Dermis microvascular lymphatic vessel endothelial cell (primary cell): Measurements from ENCODE around the gene GSTA4. TPM values are rescaled to one million over a fixed set of nuclear protein-coding genes. Genes with fewer than 3 reads are reported as not detected.

Experiments
- DNase-seq, 2 donors: peaks; one replicate each; pipeline versions ENCODE4 v3.0.0 to v3.0.0-alpha.2; 2010; ENCODE audit warnings: low read depth in 2 of 2
- total RNA-seq: library from RNA; depleted of rRNA; stranded (reverse); fragments of >200 nt; gene quantifications from 2 replicates; pipeline ENCODE4 v1.2.1, GENCODE V29; 2014

GSTA4 gene
- 14.7 and 15.7 TPM in 2 replicates for total RNA-seq

DNA sequence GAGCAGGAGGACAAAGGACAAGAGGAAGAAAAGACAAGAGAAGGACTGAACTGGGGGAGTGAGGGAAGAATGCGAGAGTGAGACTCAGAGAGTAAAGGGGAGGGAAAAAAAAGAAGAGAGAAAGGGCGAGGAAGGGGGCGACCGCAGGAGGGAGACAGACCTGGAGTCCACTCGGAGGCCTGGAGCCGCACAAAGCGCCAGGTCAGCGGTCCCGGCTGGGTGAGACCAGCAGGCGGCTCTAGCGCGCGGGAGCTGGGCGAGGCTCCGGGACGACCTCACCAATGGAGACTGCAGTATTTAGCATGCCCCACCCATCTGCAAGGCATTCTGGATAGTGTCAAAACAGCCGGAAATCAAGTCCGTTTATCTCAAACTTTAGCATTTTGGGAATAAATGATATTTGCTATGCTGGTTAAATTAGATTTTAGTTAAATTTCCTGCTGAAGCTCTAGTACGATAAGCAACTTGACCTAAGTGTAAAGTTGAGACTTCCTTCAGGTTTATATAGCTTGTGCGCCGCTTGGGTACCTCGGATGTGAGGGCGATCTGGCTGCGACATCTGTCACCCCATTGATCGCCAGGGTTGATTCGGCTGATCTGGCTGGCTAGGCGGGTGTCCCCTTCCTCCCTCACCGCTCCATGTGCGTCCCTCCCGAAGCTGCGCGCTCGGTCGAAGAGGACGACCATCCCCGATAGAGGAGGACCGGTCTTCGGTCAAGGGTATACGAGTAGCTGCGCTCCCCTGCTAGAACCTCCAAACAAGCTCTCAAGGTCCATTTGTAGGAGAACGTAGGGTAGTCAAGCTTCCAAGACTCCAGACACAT lies at the start of gene GSTA4:
Gene GSTA4 (minus strand): TSS at position 196 of the 824 bp plus-strand sequence. CDS start 1,041 bp downstream, outside the sequence.
- DNase-seq, result peak; percentile 97 to 99

GRCh38 chr6:53044572-53044971 lies 49.5 kb upstream of the GSTA4 start:
- no peak for DNase-seq

DNA sequence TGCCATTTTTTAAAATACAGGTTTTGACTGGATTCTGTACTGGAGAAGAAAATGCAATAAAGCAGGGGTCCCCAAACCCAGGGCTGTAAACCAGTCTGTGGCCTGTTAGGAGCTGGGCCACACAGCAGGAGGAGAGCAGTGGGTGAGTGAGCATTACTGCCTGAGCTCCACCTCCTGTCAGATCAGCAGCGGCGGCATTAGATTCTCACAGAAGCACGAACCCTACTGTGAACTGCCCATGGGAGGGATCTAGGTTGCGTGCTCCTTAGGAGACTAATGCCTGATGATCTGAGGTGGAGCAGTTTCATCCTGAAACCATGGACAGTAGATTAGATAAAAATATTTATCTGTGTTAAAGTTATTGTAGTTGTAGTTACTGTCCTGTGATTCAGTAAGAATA lies 49.0 kb upstream of the GSTA4 start:
- DNase-seq, result no peak

DNA sequence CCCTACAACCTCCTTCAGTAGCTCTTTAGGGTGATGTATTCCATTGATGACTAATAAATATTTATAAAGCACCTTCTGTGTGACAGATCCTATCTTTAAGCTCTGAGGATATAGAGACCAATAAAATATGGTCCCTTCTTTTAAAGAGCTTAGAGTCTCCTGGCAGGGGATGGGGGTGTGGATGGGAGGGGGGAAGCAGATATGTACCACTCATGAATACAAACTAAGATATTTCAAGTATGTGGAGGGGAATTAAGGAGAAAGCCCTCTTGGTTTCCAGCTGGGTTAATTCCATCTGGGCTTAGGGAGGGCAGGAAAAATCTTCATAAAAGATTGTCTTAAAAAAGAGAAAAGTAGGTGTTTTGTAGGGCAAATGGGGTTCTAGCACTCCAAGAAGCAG lies 48.5 kb upstream of the GSTA4 start:
- DNase-seq, result no peak

- peak in 1 of 2 donors; percentile 43 for DNase-seq
Measured at GRCh38 chr6:53042112-53042511, 47.0 kb upstream of the GSTA4 start.

- no peak for DNase-seq
Measured at GRCh38 chr6:53041356-53041755, 46.3 kb upstream of the GSTA4 start.

GRCh38 chr6:53038596-53038995 lies 43.5 kb upstream of the GSTA4 start:
- no peak for DNase-seq

DNA sequence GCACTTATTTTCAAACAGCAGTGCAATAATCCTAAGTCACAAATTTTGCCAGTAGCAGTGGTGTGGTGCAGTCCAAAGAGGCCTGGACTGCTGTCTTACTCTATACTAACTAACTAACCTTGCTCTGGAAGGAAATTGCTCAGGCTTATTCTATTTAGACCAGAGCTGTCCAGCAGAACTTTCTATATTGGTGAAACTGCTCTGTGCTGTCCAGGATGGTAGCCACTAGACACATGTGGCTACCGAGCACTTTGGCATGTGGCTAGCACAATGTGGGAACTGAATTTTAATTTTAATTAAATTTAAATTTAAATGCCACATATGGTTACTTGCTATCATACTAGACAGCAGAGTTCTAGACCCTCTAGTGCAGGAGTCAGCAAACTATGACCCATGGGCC lies 43.1 kb upstream of the GSTA4 start:
- DNase-seq, result no peak

- DNase-seq, result peak in 1 of 2 donors; percentile 29
Measured at GRCh38 chr6:53035549-53036213, 40.6 kb upstream of the GSTA4 start.

DNA sequence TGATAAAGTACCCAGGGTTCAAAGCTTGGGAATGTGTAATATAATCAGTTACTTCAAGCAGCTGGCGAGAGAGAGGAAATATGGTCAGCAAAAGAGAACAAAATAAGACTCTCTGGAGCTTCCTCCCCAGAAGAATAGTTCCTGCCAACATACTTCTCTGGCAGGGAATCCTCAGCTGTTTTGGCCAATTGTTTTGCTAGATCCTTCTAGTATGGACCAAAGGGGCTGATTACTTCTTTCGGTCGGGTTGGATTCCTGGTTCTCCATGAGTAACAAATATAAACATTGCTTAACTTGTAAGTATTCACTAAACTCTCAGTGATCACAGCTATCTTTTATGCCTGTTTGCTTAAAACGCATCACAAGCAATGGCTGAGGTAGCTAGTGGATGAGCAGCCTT lies 38.7 kb upstream of the GSTA4 start:
- DNase-seq, result peak in 1 of 2 donors; percentile 55

DNA sequence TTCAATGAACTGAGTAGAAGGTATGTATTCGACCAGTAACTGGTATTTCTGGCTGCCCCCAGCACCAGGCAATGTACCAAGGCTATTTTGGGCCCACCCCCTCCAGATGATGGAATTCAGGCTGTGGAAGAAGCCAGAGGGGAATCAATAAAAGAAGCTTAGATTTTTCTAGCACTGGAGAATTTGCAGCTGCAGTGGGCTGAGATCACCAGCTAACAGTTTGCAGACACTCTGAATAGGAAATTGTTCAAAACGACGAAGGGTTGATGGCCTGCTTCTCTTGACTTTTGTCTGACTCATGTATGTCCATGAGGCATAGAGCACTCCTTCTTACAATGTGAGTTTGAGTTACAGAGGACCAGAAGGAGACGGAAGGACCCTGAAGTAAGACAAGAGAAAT lies 37.8 kb upstream of the GSTA4 start:
- peak in 1 of 2 donors; percentile 26 for DNase-seq

GRCh38 chr6:53031281-53031680 lies 36.2 kb upstream of the GSTA4 start:
- no peak for DNase-seq

GRCh38 chr6:53029761-53030160 lies 34.7 kb upstream of the GSTA4 start:
- DNase-seq, result no peak

- DNase-seq, result no peak
Measured at GRCh38 chr6:53029257-53029656, 34.2 kb upstream of the GSTA4 start.

- no peak for DNase-seq
Measured at GRCh38 chr6:53028467-53028866, 33.4 kb upstream of the GSTA4 start.

DNA sequence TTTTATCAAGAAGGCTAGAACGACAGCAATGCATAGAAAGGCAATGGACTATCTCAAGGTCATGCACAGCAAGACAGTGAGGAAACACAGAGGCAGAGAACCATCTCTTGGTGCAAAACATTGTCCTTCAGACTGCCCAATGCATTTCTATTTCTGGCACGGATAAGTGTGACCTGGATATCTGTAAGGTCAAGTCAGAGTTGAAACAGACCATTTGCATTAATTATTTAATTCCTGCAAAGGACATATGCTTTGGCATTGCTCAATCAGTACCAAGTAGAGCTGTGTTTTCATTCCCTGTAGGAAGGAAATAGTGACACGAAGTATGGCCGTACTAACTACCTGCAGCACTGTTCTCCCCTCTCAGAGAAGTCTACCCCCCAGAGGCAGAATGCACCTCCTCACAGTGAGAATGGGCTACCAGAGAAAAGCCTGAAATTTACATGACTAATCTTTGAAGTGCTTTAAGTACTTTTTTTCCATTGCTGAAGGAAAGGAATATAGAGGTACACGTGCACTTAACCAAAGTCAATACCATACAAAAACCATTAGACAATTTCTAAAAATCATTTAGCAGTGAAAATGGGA lies 32.1 kb upstream of the GSTA4 start:
- no peak for DNase-seq

DNA sequence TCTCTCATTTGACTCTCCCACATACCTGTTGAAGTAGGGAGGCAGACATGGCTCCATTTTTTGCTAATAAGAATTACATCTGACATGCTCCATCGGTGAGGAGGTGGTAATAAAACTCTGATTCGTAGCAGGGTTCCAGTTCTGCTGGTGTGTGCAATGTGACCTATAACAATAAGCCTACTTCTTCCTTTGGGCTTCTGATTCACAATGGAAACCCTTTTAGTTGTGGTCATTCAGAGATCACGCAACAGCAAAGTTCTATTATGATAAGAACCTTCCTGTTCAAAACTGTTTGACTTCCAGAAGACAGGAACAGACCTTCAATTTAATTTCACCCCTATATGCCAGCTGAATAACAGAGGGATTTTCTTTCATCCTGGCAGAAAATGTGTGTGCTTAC lies 31.4 kb upstream of the GSTA4 start:
- no peak for DNase-seq

- no peak for DNase-seq
Measured at GRCh38 chr6:53023323-53023722, 28.2 kb upstream of the GSTA4 start.

- DNase-seq, result no peak
Measured at GRCh38 chr6:53020005-53020744, 25.1 kb upstream of the GSTA4 start.

DNA sequence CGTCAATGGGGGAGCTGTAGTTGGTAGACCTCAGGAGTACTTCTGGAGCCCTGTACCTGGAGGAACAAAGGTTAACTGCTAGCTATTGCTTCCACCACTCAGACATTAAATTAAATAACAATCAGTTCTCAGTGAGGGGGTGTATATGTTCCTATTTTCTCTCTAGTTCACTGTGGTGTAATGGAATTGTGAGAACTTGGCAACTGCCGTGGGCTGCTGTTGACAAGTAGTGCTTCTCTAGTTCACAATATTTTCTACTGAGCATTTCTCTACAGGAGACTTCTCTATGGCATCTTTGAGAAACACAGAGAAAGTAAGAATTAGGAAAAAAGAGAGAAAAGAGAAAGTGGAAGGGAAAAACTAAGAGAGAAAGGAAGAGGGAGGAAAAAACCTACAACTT lies 23.4 kb upstream of the GSTA4 start:
- no peak for DNase-seq

DNA sequence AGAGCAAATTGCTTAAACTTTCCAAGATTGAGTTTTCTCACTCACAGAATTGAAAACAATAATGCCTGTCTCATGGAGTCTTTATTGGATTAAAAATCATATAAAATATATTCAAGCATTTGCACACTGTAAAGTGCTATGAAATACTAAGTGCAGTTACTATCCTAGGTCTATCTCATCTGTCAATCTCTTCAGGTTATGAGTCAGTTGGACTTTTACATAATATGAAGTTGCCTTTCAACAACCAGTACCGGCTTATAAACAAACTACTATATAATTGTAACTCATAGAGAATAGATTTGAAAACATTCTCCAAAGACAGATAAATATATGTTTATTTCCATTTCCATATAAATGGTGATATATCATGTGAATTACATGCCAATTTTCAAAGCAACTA lies 20.4 kb upstream of the GSTA4 start:
- no peak for DNase-seq

- no peak for DNase-seq
Measured at GRCh38 chr6:53014744-53015143, 19.7 kb upstream of the GSTA4 start.
